ENCODE data around the gene SYNGR2.

The SYNGR2 gene

GRCh38 chr17:78180508-78180907, 12.1 kb downstream of the SYNGR2 start:
- H3K36me3 ChIP-seq (ENCODE audit: control insufficient read depth, insufficient read depth, low read length): peaks cover 84% of the 10 kb centered on the region
- no peaks in the 10 kb centered on the region for H3K27me3 ChIP-seq (ENCODE audit: control insufficient read depth, insufficient read depth, low read length)
- no peak overlapping the region for H3K4me3 ChIP-seq (ENCODE audit: low read depth, low read length)
- H3K4me1 ChIP-seq (ENCODE audit: control insufficient read depth, insufficient read depth, low read length): peaks cover 10% of the 10 kb centered on the region; the same call in 1 of the 2 replicates
- H3K27ac ChIP-seq (ENCODE audit: low read depth, low read length): no peak overlapping the region
- H3K9ac ChIP-seq (ENCODE audit: low read length): no peak overlapping the region
- H3K9me3 ChIP-seq (ENCODE audit: control insufficient read depth, insufficient read depth, low read depth, low read length): no peaks in the 10 kb centered on the region

- Histone ChIP-seq H3K36me3 (ENCODE audit: control insufficient read depth, insufficient read depth, low read length) (peaks cover 78% of the 10 kb centered on the region), H3K4me3 (ENCODE audit: low read depth, low read length) (no peak overlapping the region), H3K9ac (ENCODE audit: low read length) (no peak overlapping the region), H3K4me1 (ENCODE audit: control insufficient read depth, insufficient read depth, low read length) (peaks cover 10% of the 10 kb centered on the region; the same call in 1 of the 2 replicates), H3K27me3 (ENCODE audit: control insufficient read depth, insufficient read depth, low read length) (no peaks in the 10 kb centered on the region), H3K27ac (ENCODE audit: low read depth, low read length) (no peak overlapping the region), H3K9me3 (ENCODE audit: control insufficient read depth, insufficient read depth, low read depth, low read length) (no peaks in the 10 kb centered on the region)
These were observed 14.1 kb downstream of the SYNGR2 start for GRCh38 chr17:78182504-78182903.

GRCh38 chr17:78183916-78184315, 15.5 kb downstream of the SYNGR2 start:
- Histone ChIP-seq H3K27me3 (ENCODE audit: control insufficient read depth, insufficient read depth, low read length) (no peaks in the 10 kb centered on the region), H3K9ac (ENCODE audit: low read length) (no peak overlapping the region), H3K27ac (ENCODE audit: low read depth, low read length) (no peak overlapping the region), H3K4me3 (ENCODE audit: low read depth, low read length) (no peak overlapping the region), H3K36me3 (ENCODE audit: control insufficient read depth, insufficient read depth, low read length) (peaks cover 69% of the 10 kb centered on the region), H3K4me1 (ENCODE audit: control insufficient read depth, insufficient read depth, low read length) (peaks cover 15% of the 10 kb centered on the region), H3K9me3 (ENCODE audit: control insufficient read depth, insufficient read depth, low read depth, low read length) (no peaks in the 10 kb centered on the region)

- Histone ChIP-seq H3K4me3 (ENCODE audit: low read depth, low read length) (no peak overlapping the region), H3K27me3 (ENCODE audit: control insufficient read depth, insufficient read depth, low read length) (no peaks in the 10 kb centered on the region), H3K36me3 (ENCODE audit: control insufficient read depth, insufficient read depth, low read length) (peaks cover 64% of the 10 kb centered on the region), H3K27ac (ENCODE audit: low read depth, low read length) (no peak overlapping the region), H3K4me1 (ENCODE audit: control insufficient read depth, insufficient read depth, low read length) (peaks cover 15% of the 10 kb centered on the region), H3K9ac (ENCODE audit: low read length) (no peak overlapping the region), H3K9me3 (ENCODE audit: control insufficient read depth, insufficient read depth, low read depth, low read length) (no peaks in the 10 kb centered on the region)
These were observed 16.0 kb downstream of the SYNGR2 start for GRCh38 chr17:78184351-78184750.

- 0 out of 2 replicates have a peak overlapping the region, but pooled peaks have one; percentile 14 for H3K4me3 ChIP-seq (ENCODE audit: low read depth, low read length)
- peak overlapping the region; percentile 17 for H3K9ac ChIP-seq (ENCODE audit: low read length)
- H3K36me3 ChIP-seq (ENCODE audit: control insufficient read depth, insufficient read depth, low read length): peaks cover 59% of the 10 kb centered on the region
- no peaks in the 10 kb centered on the region for H3K9me3 ChIP-seq (ENCODE audit: control insufficient read depth, insufficient read depth, low read depth, low read length)
- H3K4me1 ChIP-seq (ENCODE audit: control insufficient read depth, insufficient read depth, low read length): peaks cover 15% of the 10 kb centered on the region
- no peaks in the 10 kb centered on the region for H3K27me3 ChIP-seq (ENCODE audit: control insufficient read depth, insufficient read depth, low read length)
- H3K27ac ChIP-seq (ENCODE audit: low read depth, low read length): no peak overlapping the region
These were observed 16.5 kb downstream of the SYNGR2 start for GRCh38 chr17:78184868-78185267.

- Histone ChIP-seq H3K27me3 (ENCODE audit: control insufficient read depth, insufficient read depth, low read length) (no peaks in the 10 kb centered on the region), H3K9me3 (ENCODE audit: control insufficient read depth, insufficient read depth, low read depth, low read length) (no peaks in the 10 kb centered on the region), H3K36me3 (ENCODE audit: control insufficient read depth, insufficient read depth, low read length) (peaks cover 53% of the 10 kb centered on the region), H3K4me3 (ENCODE audit: low read depth, low read length) (peak overlapping the region; percentile 87), H3K27ac (ENCODE audit: low read depth, low read length) (no peak overlapping the region), H3K4me1 (ENCODE audit: control insufficient read depth, insufficient read depth, low read length) (peaks cover 15% of the 10 kb centered on the region), H3K9ac (ENCODE audit: low read length) (peak overlapping the region; percentile 95)
These were observed 17.8 kb downstream of the SYNGR2 start for GRCh38 chr17:78185981-78186691.

GRCh38 chr17:78186692-78187595, 18.6 kb downstream of the SYNGR2 start, which contains the start of the genes AFMID and TK1:
AFMID (plus strand) TSS chr17:78187362; CDS start chr17:78187371, 9 bp downstream.
TK1 (minus strand) TSS chr17:78187052; CDS start chr17:78186994, 58 bp downstream.
- peaks cover 15% of the 10 kb centered on the region for H3K4me1 ChIP-seq (ENCODE audit: control insufficient read depth, insufficient read depth, low read length)

GRCh38 chr17:78196716-78197115, 28.3 kb downstream of the SYNGR2 start:
- H3K27ac ChIP-seq (ENCODE audit: low read depth, low read length): 0 out of 2 replicates have a peak overlapping the region, but pooled peaks have one; percentile 16
- H3K4me3 ChIP-seq (ENCODE audit: low read depth, low read length): no peak overlapping the region; the same call in 1 of the 2 replicates
- H3K4me1 ChIP-seq (ENCODE audit: control insufficient read depth, insufficient read depth, low read length): peaks cover 26% of the 10 kb centered on the region
- H3K9me3 ChIP-seq (ENCODE audit: control insufficient read depth, insufficient read depth, low read depth, low read length): no peaks in the 10 kb centered on the region
- peaks cover 26% of the 10 kb centered on the region; the same call in 1 of the 2 replicates for H3K36me3 ChIP-seq (ENCODE audit: control insufficient read depth, insufficient read depth, low read length)
- peak overlapping the region; percentile 40 for H3K9ac ChIP-seq (ENCODE audit: low read length)
- H3K27me3 ChIP-seq (ENCODE audit: control insufficient read depth, insufficient read depth, low read length): no peaks in the 10 kb centered on the region

More at GRCh38 chr17:78186692-78187595, 18.6 kb downstream of the SYNGR2 start, which contains the start of the genes AFMID and TK1:
- Histone ChIP-seq H3K9me3 (ENCODE audit: control insufficient read depth, insufficient read depth, low read depth, low read length) (no peaks in the 10 kb centered on the region), H3K27ac (ENCODE audit: low read depth, low read length) (peak within 1 kb of the TSS; percentile 91), H3K36me3 (ENCODE audit: control insufficient read depth, insufficient read depth, low read length) (peaks cover 50% of the 10 kb centered on the region), H3K27me3 (ENCODE audit: control insufficient read depth, insufficient read depth, low read length) (no peaks in the 10 kb centered on the region), H3K9ac (ENCODE audit: low read length) (peak within 1 kb of the TSS; percentile 95), H3K4me3 (ENCODE audit: low read depth, low read length) (peak within 1 kb of the TSS; percentile 87)

- peaks cover 24% of the 10 kb centered on the region; the same call in 1 of the 2 replicates for H3K36me3 ChIP-seq (ENCODE audit: control insufficient read depth, insufficient read depth, low read length)
- H3K27ac ChIP-seq (ENCODE audit: low read depth, low read length): peak overlapping the region; percentile 32; the same call in 1 of the 2 replicates
These were observed 28.9 kb downstream of the SYNGR2 start for GRCh38 chr17:78197147-78197832.

GRCh38 chr17:78200451-78200850, 32.1 kb downstream of the SYNGR2 start:
- Histone ChIP-seq H3K4me3 (ENCODE audit: low read depth, low read length) (no peak overlapping the region), H3K9ac (ENCODE audit: low read length) (no peak overlapping the region), H3K4me1 (ENCODE audit: control insufficient read depth, insufficient read depth, low read length) (peaks cover 26% of the 10 kb centered on the region), H3K36me3 (ENCODE audit: control insufficient read depth, insufficient read depth, low read length) (peaks cover 29% of the 10 kb centered on the region), H3K27me3 (ENCODE audit: control insufficient read depth, insufficient read depth, low read length) (no peaks in the 10 kb centered on the region), H3K27ac (ENCODE audit: low read depth, low read length) (no peak overlapping the region), H3K9me3 (ENCODE audit: control insufficient read depth, insufficient read depth, low read depth, low read length) (no peaks in the 10 kb centered on the region)

More at GRCh38 chr17:78197147-78197832, 28.9 kb downstream of the SYNGR2 start:
- no peaks in the 10 kb centered on the region for H3K27me3 ChIP-seq (ENCODE audit: control insufficient read depth, insufficient read depth, low read length)
- H3K9me3 ChIP-seq (ENCODE audit: control insufficient read depth, insufficient read depth, low read depth, low read length): no peaks in the 10 kb centered on the region
- peaks cover 26% of the 10 kb centered on the region for H3K4me1 ChIP-seq (ENCODE audit: control insufficient read depth, insufficient read depth, low read length)
- H3K9ac ChIP-seq (ENCODE audit: low read length): peak overlapping the region; percentile 40
- H3K4me3 ChIP-seq (ENCODE audit: low read depth, low read length): no peak overlapping the region; the same call in 1 of the 2 replicates

All from HUES6 (cell line).